Measurements from ENCODE around the gene DNM3. TPM values are rescaled to one million over a fixed set of nuclear protein-coding genes. Genes with fewer than 3 reads are reported as not detected.

Gene DNM3
- total RNA-seq, 1 donor from 2014 or later: 2.1 TPM

DNA sequence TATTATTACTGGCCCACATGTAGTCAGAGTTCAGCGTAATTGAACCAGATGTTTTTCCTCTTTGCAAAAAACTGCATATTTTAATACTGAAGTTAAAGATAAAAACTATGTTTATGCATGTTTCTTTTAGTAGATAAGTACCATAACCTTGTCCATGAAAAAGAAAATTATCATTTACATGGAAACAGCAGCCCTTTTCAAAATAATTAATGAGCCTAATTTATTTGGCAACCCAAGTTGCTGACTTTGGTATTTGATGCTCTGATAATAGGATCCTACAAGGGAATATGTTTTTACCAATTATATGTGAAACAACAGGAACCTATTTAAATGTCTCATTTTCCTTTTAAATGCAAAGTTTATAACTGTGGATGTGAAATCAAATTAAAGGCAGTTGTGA lies 297.9 kb downstream of the DNM3 start:
- H3K4me1 Mint-ChIP-seq: peaks cover 5% of the 10 kb centered on the region
- no peak for DNase-seq
- TF ChIP-seq, protein P1, sequence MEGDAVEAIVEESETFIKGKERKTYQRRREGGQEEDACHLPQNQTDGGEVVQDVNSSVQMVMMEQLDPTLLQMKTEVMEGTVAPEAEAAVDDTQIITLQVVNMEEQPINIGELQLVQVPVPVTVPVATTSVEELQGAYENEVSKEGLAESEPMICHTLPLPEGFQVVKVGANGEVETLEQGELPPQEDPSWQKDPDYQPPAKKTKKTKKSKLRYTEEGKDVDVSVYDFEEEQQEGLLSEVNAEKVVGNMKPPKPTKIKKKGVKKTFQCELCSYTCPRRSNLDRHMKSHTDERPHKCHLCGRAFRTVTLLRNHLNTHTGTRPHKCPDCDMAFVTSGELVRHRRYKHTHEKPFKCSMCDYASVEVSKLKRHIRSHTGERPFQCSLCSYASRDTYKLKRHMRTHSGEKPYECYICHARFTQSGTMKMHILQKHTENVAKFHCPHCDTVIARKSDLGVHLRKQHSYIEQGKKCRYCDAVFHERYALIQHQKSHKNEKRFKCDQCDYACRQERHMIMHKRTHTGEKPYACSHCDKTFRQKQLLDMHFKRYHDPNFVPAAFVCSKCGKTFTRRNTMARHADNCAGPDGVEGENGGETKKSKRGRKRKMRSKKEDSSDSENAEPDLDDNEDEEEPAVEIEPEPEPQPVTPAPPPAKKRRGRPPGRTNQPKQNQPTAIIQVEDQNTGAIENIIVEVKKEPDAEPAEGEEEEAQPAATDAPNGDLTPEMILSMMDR (IDR thresholded peaks at IDR 0.05): no peak
- intact Hi-C loops (cut with micrococcal nuclease): loop anchor here (5.0 kb wide), 3 partner anchors 43 to 137 kb away; no protein-coding TSS in a partner anchor
- ChIA-PET POLR2A (no interaction called here), CTCF (no interaction called here)
- no peaks in the 10 kb centered on the region for H3K27me3 Mint-ChIP-seq
- H3K4me3 Mint-ChIP-seq: no peak overlapping the region
- no peaks in the 10 kb centered on the region for H3K36me3 Mint-ChIP-seq (ENCODE audit: low read depth)
- H3K9me3 Mint-ChIP-seq: no peaks in the 10 kb centered on the region
- ATAC-seq (ENCODE audit: low read depth): no peak
- H3K27ac Mint-ChIP-seq: no peak overlapping the region

DNA sequence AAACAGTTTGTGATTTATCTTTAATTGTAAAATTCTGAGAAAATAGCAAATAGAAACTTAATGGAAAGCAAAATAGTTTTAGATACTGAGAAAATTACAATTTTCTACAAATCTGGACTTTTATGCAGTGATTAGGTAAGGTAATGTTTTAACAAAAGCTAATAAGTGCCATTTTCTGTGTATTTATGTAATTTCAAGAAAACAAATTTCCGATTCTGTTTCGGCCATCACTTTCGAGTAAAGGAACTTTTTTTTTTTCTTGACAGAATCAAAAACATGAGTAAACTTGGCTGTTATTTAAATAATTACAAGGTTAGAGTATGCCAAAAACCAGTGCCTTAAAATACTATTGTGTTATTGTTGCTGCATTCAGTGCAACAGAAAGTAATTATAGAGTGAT lies 298.8 kb downstream of the DNM3 start:
- DNase-seq (no peak), ATAC-seq (ENCODE audit: low read depth) (no peak)
- TF ChIP-seq, protein P1 (IDR thresholded peaks at IDR 0.05): no peak
- ChIA-PET POLR2A (no interaction called here), CTCF (no interaction called here)
- H3K4me3 Mint-ChIP-seq: no peak overlapping the region
- no peaks in the 10 kb centered on the region for H3K36me3 Mint-ChIP-seq (ENCODE audit: low read depth)
- no peak overlapping the region for H3K27ac Mint-ChIP-seq
- H3K4me1 Mint-ChIP-seq: peaks cover under 1% of the 10 kb centered on the region
- no peaks in the 10 kb centered on the region for H3K9me3 Mint-ChIP-seq
- H3K27me3 Mint-ChIP-seq: no peaks in the 10 kb centered on the region
- intact Hi-C loops (cut with micrococcal nuclease): no loop called here

DNA sequence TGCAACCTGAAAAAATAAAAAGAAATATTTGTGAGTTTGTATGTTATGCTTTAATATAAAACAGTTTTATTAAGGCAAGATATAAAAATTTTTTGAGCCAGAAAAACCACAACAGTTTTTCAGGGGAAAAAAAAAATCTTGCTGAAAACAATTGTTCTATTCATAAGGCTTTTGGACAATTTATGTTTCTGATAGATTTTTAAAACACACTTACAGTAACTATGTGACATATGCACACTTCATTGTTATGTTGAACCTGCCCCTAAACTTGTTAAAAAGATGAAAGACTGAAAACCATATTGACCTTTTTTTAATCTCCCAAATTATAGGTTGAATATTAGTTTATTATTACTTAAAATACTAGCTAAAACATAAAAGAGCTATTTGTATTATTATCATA lies 299.3 kb downstream of the DNM3 start:
- no peak overlapping the region for H3K4me3 Mint-ChIP-seq

DNA sequence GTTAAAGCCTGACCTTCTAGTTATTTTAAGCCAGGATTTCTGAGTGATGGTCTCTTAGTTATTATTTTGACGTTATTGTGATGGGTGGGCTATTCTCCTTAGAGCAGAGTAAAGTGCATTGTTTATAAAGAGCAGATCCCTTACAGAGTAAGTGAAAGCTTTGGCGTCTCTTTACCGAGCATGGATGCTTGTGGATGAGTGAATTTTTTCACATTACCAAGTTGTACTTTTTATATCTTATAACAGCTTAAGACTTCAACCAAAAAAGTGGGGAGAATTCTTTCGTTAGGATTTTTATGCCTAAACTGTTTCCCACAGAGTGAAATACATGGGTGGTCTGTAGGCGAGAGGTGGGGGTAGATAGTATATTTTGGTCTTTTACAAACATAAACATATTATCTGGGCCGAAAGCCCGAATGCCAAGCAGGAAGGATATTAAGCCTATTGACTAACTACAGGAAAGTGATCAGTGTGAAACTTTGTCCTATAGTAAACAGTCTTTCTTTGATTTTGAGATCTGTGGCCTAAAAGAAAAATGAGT lies 300.1 kb downstream of the DNM3 start:
- Mint-ChIP-seq H3K4me1 (peaks cover 3% of the 10 kb centered on the region), H3K27me3 (no peaks in the 10 kb centered on the region), H3K27ac (no peak overlapping the region), H3K9me3 (no peaks in the 10 kb centered on the region), H3K36me3 (ENCODE audit: low read depth) (no peaks in the 10 kb centered on the region), H3K4me3 (no peak overlapping the region)
- ChIA-PET POLR2A (no interaction called here), CTCF (no interaction called here)
- intact Hi-C loops (cut with micrococcal nuclease): no loop called here
- DNase-seq: no peak
- no peak for ATAC-seq (ENCODE audit: low read depth)
- TF ChIP-seq, protein P1 (IDR thresholded peaks at IDR 0.05): no peak

More for the DNA sequence above, 299.3 kb downstream of the DNM3 start:
- ChIA-PET CTCF (no interaction called here), POLR2A (no interaction called here)
- DNase-seq: no peak
- TF ChIP-seq, protein P1 (IDR thresholded peaks at IDR 0.05): no peak
- Mint-ChIP-seq H3K4me1 (peaks cover 3% of the 10 kb centered on the region), H3K36me3 (ENCODE audit: low read depth) (no peaks in the 10 kb centered on the region), H3K27me3 (no peaks in the 10 kb centered on the region), H3K9me3 (no peaks in the 10 kb centered on the region), H3K27ac (no peak overlapping the region)
- intact Hi-C loops (cut with micrococcal nuclease): no loop called here
- no peak for ATAC-seq (ENCODE audit: low read depth)

DNA sequence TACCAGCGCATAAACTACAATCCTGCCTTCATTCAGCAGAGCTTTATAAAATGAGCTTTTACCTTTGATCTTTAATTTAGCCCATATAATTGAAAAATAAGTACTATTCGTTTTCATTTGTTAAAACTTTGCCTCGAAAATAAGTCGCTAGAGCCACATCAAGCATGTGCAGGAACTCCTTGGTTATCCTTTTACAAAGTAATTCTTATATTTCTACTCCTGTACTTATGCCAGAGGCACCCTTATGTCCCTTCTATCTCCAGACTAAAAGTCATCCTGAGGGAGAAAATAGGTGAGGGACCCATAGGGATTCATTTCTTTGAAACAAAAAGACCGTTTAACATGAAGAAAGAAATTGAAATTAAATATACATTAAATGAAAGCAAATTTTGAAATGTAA lies 301.0 kb downstream of the DNM3 start:
- DNase-seq: no peak
- CTCF ChIA-PET: interaction anchor here (0.7 kb wide), 1 partner anchor 20 kb away, joined by 3 read pairs; no protein-coding TSS in a partner anchor
- no peaks in the 10 kb centered on the region for H3K9me3 Mint-ChIP-seq

More for the DNA sequence above, 301.0 kb downstream of the DNM3 start:
- POLR2A ChIA-PET: interaction anchor here (0.9 kb wide), 1 partner anchor 39 kb away, joined by 8 read pairs; no protein-coding TSS in a partner anchor
- Mint-ChIP-seq H3K27ac (no peak overlapping the region), H3K4me3 (no peak overlapping the region), H3K36me3 (ENCODE audit: low read depth) (no peaks in the 10 kb centered on the region), H3K27me3 (no peaks in the 10 kb centered on the region), H3K4me1 (peaks cover 3% of the 10 kb centered on the region)
- intact Hi-C loops (cut with micrococcal nuclease): no loop called here
- no peak for ATAC-seq (ENCODE audit: low read depth)
- TF ChIP-seq, protein P1 (IDR thresholded peaks at IDR 0.05): no peak
